Neural progenitor cell (in vitro differentiated cells): ENCODE data around the gene RTEL1. TPM values are rescaled to one million over a fixed set of nuclear protein-coding genes. Genes with fewer than 3 reads are reported as not detected.
"Not testable (repeated sequence)": the region's sequence is repeated elsewhere in the genome, so short reads cannot be mapped to it uniquely, and the experiment has no call there.

Experiments used
- DNase-seq: peaks from one replicate; pipeline ENCODE4 v3.0.0-alpha.2; 2016; ENCODE audit warnings: low spot score
- H2AFZ ChIP-seq: fragments of 200-600 bp; sonication (generic); replicated peaks from 2 replicates; pipeline ENCODE4 v1.6.1; 2016; ENCODE audit warnings: antibody characterized with exemption
- H3F3A ChIP-seq: fragments of 200-600 bp; sonication (generic); 2 replicates; pipeline ENCODE4 v1.6.1; 2016; ENCODE audit warnings: antibody characterized with exemption, low read depth
- H3K27ac ChIP-seq: fragments of 200-600 bp; sonication (generic); 2 replicates; pipeline ENCODE4 v1.5.1; 2016; ENCODE audit warnings: mild to moderate bottlenecking
- H3K27me3 ChIP-seq: fragments of 200-600 bp; sonication (generic); 2 replicates; pipeline ENCODE4 v1.6.1; 2016; ENCODE audit warnings: mild to moderate bottlenecking, moderate library complexity
- H3K36me3 ChIP-seq: fragments of 200-600 bp; sonication (generic); 2 replicates; pipeline ENCODE4 v1.5.1; 2016
- H3K4me1 ChIP-seq: fragments of 200-600 bp; sonication (generic); 2 replicates; pipeline ENCODE4 v1.6.1; 2016; ENCODE audit warnings: mixed run types
- H3K4me2 ChIP-seq: fragments of 200-600 bp; sonication (generic); 2 replicates; pipeline ENCODE4 v1.6.1; 2016
- H3K4me3 ChIP-seq: fragments of 200-600 bp; sonication (generic); 2 replicates; pipeline ENCODE4 v1.5.1; 2016
- H3K79me2 ChIP-seq: fragments of 200-600 bp; sonication (generic); 2 replicates; pipeline ENCODE4 v1.6.1; 2016; ENCODE audit warnings: low read depth
- H3K9ac ChIP-seq: fragments of 200-600 bp; sonication (generic); 2 replicates; pipeline ENCODE4 v1.6.1; 2016
- H3K9me3 ChIP-seq: fragments of 200-600 bp; sonication (generic); 2 replicates; pipeline ENCODE4 v1.5.1; 2016; ENCODE audit warnings: low read depth
- H4K20me1 ChIP-seq: fragments of 200-600 bp; sonication (generic); 2 replicates; pipeline ENCODE4 v1.6.1; 2016; ENCODE audit warnings: low read depth
- H3K27ac Mint-ChIP-seq: 3 replicates; pipeline ENCODE4 v1.8.0; 2021; ENCODE audit warnings: mixed read lengths
- H3K27me3 Mint-ChIP-seq: 2 replicates; pipeline ENCODE4 v1.8.0; 2022; ENCODE audit warnings: low read depth, mild to moderate bottlenecking, inconsistent platforms, moderate library complexity, mixed read lengths; ENCODE audit not compliant: insufficient read depth
- H3K36me3 Mint-ChIP-seq: 3 replicates; pipeline ENCODE4 v1.8.0; 2021; ENCODE audit warnings: mixed read lengths
- H3K4me1 Mint-ChIP-seq: 3 replicates; pipeline ENCODE4 v1.8.0; 2021; ENCODE audit warnings: mixed read lengths
- H3K4me3 Mint-ChIP-seq: 3 replicates; pipeline ENCODE4 v1.8.0; 2021; ENCODE audit warnings: mild to moderate bottlenecking, moderate library complexity, mixed read lengths
- H3K9me3 Mint-ChIP-seq: 3 replicates; pipeline ENCODE4 v1.8.0; 2020; ENCODE audit warnings: mixed read lengths
- EZH2 ChIP-seq: fragments of 200-600 bp; sonication (generic); IDR thresholded peaks from 2 replicates; pipeline ENCODE4 v1.6.1; 2017; ENCODE audit warnings: antibody characterized with exemption, mild to moderate bottlenecking, moderate library complexity
- EZH2phosphoT487 ChIP-seq: fragments of 200-600 bp; sonication (generic); IDR thresholded peaks from 2 replicates; pipeline ENCODE4 v1.6.1; 2017; ENCODE audit warnings: antibody characterized with exemption
- total RNA-seq: library from RNA; depleted of rRNA; stranded (reverse); fragments of >200 nt; gene quantifications from 2 replicates; pipeline ENCODE4 v1.2.3, GENCODE V29; 2015; ENCODE audit warnings: low replicate concordance
- TF ChIP-seq, protein P1 (sequence below): fragments of 200-600 bp; sonication (generic); IDR thresholded peaks from 2 replicates; pipeline ENCODE4 v1.5.1; 2017; ENCODE audit warnings: antibody characterized with exemption, mild to moderate bottlenecking

RTEL1 gene
- total RNA-seq, 1 donor from 2014 or later, result 6.0 TPM

DNA sequence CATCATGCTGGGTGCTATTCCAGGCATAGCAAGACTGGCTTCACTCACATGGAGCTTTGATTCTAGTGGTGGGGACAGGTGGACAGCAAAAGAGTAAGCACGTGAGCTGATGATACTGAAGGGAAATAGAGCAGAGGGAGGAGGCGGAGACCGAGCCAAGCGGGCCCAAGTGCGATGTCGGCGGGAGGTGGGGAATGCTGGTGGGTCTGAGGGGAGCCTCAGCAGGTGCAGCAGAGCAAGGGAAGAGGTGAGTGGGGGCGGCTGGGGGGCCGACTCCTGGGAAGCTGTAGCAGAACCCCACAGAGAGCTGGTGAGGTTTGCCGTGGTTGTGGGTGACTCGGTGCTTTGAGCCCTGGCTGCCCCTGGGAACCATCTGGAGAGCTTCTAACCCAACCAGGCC is 10.2 kb downstream of the RTEL1 start:
- no peak for DNase-seq
- H3K4me3 Mint-ChIP-seq, result no peak overlapping the region
- no peaks in the 10 kb centered on the region for H3K36me3 ChIP-seq
- H4K20me1 ChIP-seq, result no peaks in the 10 kb centered on the region
- no peak overlapping the region for H3K27ac Mint-ChIP-seq
- H3K27me3 ChIP-seq, result no peaks in the 10 kb centered on the region
- H3K9me3 ChIP-seq, result no peaks in the 10 kb centered on the region
- no peaks in the 10 kb centered on the region for H3K9me3 Mint-ChIP-seq
- no peak overlapping the region for H2AFZ ChIP-seq
- no peak overlapping the region for H3K9ac ChIP-seq
- H3K4me1 ChIP-seq, result no peaks in the 10 kb centered on the region
- peaks cover 2% of the 10 kb centered on the region for H3K27me3 Mint-ChIP-seq
- peaks cover 5% of the 10 kb centered on the region for H3K4me1 Mint-ChIP-seq
- no peak overlapping the region for H3K27ac ChIP-seq
- H3K79me2 ChIP-seq, result no peaks in the 10 kb centered on the region
- H3K4me3 ChIP-seq, result no peak overlapping the region
- H3K4me2 ChIP-seq, result no peak overlapping the region
- peaks cover 23% of the 10 kb centered on the region for H3K36me3 Mint-ChIP-seq
- TF ChIP-seq, protein P1, sequence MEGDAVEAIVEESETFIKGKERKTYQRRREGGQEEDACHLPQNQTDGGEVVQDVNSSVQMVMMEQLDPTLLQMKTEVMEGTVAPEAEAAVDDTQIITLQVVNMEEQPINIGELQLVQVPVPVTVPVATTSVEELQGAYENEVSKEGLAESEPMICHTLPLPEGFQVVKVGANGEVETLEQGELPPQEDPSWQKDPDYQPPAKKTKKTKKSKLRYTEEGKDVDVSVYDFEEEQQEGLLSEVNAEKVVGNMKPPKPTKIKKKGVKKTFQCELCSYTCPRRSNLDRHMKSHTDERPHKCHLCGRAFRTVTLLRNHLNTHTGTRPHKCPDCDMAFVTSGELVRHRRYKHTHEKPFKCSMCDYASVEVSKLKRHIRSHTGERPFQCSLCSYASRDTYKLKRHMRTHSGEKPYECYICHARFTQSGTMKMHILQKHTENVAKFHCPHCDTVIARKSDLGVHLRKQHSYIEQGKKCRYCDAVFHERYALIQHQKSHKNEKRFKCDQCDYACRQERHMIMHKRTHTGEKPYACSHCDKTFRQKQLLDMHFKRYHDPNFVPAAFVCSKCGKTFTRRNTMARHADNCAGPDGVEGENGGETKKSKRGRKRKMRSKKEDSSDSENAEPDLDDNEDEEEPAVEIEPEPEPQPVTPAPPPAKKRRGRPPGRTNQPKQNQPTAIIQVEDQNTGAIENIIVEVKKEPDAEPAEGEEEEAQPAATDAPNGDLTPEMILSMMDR, result no peak
- TF ChIP-seq EZH2phosphoT487 (no peak), EZH2 (no peak)
- no peaks in the 10 kb centered on the region for H3F3A ChIP-seq

GRCh38 chr20:63671695-63672094 is 13.6 kb downstream of the RTEL1 start:
- not testable (repeated sequence) for H3K4me1 ChIP-seq, H3K4me3 ChIP-seq, H2AFZ ChIP-seq, H3K4me1 Mint-ChIP-seq, H3K27ac ChIP-seq, H3K27me3 Mint-ChIP-seq, H3K9me3 Mint-ChIP-seq, H4K20me1 ChIP-seq, H3K4me2 ChIP-seq, H3K36me3 ChIP-seq, H3K4me3 Mint-ChIP-seq, H3K9ac ChIP-seq, DNase-seq, H3K9me3 ChIP-seq, H3K79me2 ChIP-seq, H3F3A ChIP-seq, H3K27ac Mint-ChIP-seq, H3K27me3 ChIP-seq
- peaks cover 18% of the 10 kb centered on the region for H3K36me3 Mint-ChIP-seq

GRCh38 chr20:63672666-63673065 is 14.6 kb downstream of the RTEL1 start:
- no peaks in the 10 kb centered on the region for H3K4me1 ChIP-seq
- H3K4me2 ChIP-seq, result no peak overlapping the region
- Mint-ChIP-seq H3K4me3 (no peak overlapping the region), H3K36me3 (peaks cover 18% of the 10 kb centered on the region), H3K4me1 (no peaks in the 10 kb centered on the region), H3K9me3 (no peaks in the 10 kb centered on the region), H3K27me3 (peaks cover 5% of the 10 kb centered on the region), H3K27ac (no peak overlapping the region)
- no peak for DNase-seq
- no peak overlapping the region for H3K27ac ChIP-seq
- no peaks in the 10 kb centered on the region for H4K20me1 ChIP-seq
- no peak overlapping the region for H2AFZ ChIP-seq
- H3F3A ChIP-seq, result no peaks in the 10 kb centered on the region
- no peaks in the 10 kb centered on the region for H3K79me2 ChIP-seq
- H3K9ac ChIP-seq, result no peak overlapping the region
- no peaks in the 10 kb centered on the region for H3K36me3 ChIP-seq
- H3K4me3 ChIP-seq, result no peak overlapping the region
- H3K9me3 ChIP-seq, result no peaks in the 10 kb centered on the region
- H3K27me3 ChIP-seq, result no peaks in the 10 kb centered on the region
- TF ChIP-seq, protein P1, result no peak
- TF ChIP-seq EZH2phosphoT487 (no peak), EZH2 (no peak)

GRCh38 chr20:63673951-63674350 is 15.8 kb downstream of the RTEL1 start:
- peaks cover 17% of the 10 kb centered on the region for H3K36me3 Mint-ChIP-seq
- no peaks in the 10 kb centered on the region for H3K9me3 Mint-ChIP-seq
- H3K4me3 Mint-ChIP-seq, result no peak overlapping the region
- no peak for DNase-seq
- no peaks in the 10 kb centered on the region for H3K4me1 ChIP-seq
- H3K27ac Mint-ChIP-seq, result no peak overlapping the region
- no peaks in the 10 kb centered on the region for H3F3A ChIP-seq
- no peak overlapping the region for H3K4me2 ChIP-seq
- H3K27ac ChIP-seq, result no peak overlapping the region
- no peaks in the 10 kb centered on the region for H3K36me3 ChIP-seq
- peaks cover 5% of the 10 kb centered on the region for H3K27me3 Mint-ChIP-seq
- H4K20me1 ChIP-seq, result no peaks in the 10 kb centered on the region
- no peaks in the 10 kb centered on the region for H3K9me3 ChIP-seq
- no peak overlapping the region for H3K9ac ChIP-seq
- no peaks in the 10 kb centered on the region for H3K79me2 ChIP-seq
- H3K4me3 ChIP-seq, result no peak overlapping the region
- TF ChIP-seq EZH2 (no peak), EZH2phosphoT487 (no peak)
- TF ChIP-seq, protein P1, result no peak
- no peaks in the 10 kb centered on the region for H3K27me3 ChIP-seq
- H3K4me1 Mint-ChIP-seq, result no peaks in the 10 kb centered on the region
- no peak overlapping the region for H2AFZ ChIP-seq
